Tibial nerve (tissue), 4 donors: Measurements from ENCODE around the gene PPME1. TPM values are rescaled to one million over a fixed set of nuclear protein-coding genes. Genes with fewer than 3 reads are reported as not detected.
A peak's percentile ranks its signal among the peaks of the same experiment; 100 is the strongest.

Experiments used
- DNase-seq, 2 donors: peaks; one replicate each; pipeline ENCODE4 v3.0.0-alpha.2; 2019; ENCODE audit warnings: low spot score in 2 of 2
- H3K27ac ChIP-seq, 4 donors: fragments of 200-600 bp; sonication (generic) in 3 of 4; one replicate each; pipeline ENCODE4 v1.5.1; 2017 to 2019; ENCODE audit warnings: mild to moderate bottlenecking in 1 of 4
- H3K27me3 ChIP-seq, 2 donors: fragments of 200-600 bp; sonication (generic) in 1 of 2; one replicate each; pipeline versions ENCODE4 v1.5.1 to v1.6.0; 2017 to 2019
- H3K36me3 ChIP-seq, 3 donors: fragments of 200-600 bp; sonication (generic); one replicate each; pipeline ENCODE4 v1.5.1; 2018 to 2019
- H3K4me1 ChIP-seq, 4 donors: fragments of 200-600 bp; sonication (generic) in 3 of 4; one replicate each; pipeline ENCODE4 v1.5.1; 2017 to 2019
- H3K4me3 ChIP-seq, 4 donors: fragments of 200-600 bp; sonication (generic) in 3 of 4; one replicate each; pipeline ENCODE4 v1.5.1; 2017 to 2019; ENCODE audit warnings: mild to moderate bottlenecking in 1 of 4, moderate library complexity in 1 of 4
- H3K9me3 ChIP-seq, 4 donors: fragments of 200-600 bp; sonication (generic) in 3 of 4; one replicate each; pipeline ENCODE4 v1.5.1; 2017 to 2019
- EP300 ChIP-seq, 2 donors: sonication (generic); formaldehyde crosslinking; IDR thresholded peaks; one replicate each; pipeline ENCODE4 v1.6.1; 2017; ENCODE audit warnings: antibody characterized with exemption in 2 of 2, mild to moderate bottlenecking in 1 of 2
- POLR2A ChIP-seq, 2 donors: fragments of 450-650 bp; IDR thresholded peaks; one replicate each; pipeline ENCODE4 v1.6.1; 2017; ENCODE audit warnings: antibody characterized with exemption in 2 of 2, mild to moderate bottlenecking in 2 of 2, moderate library complexity in 2 of 2
- WGBS, 2 donors: methylation state at CpG; one replicate each; pipeline ENCODE4 v1.1.5; 2018; 5-methylcytosine and 5-hydroxymethylcytosine counted together
- total RNA-seq, 4 donors: library from RNA; depleted of rRNA; stranded (reverse); fragments of >200 nt; gene quantifications; one replicate each; pipeline ENCODE4 v1.1.0, GENCODE V29; 2016
- TF ChIP-seq, protein P1 (sequence below), 5 experiments: fragments of 200-600 bp in 3 of 5; fragments of 450-650 bp in 2 of 5; sonication (generic) in 3 of 5; IDR thresholded peaks; one replicate each; pipeline ENCODE4 v1.5.1; 2016 to 2019; ENCODE audit warnings: antibody characterized with exemption in 5 of 5, mild to moderate bottlenecking in 3 of 5, moderate library complexity in 2 of 5

Gene PPME1
- total RNA-seq, 4 donors from 2014 or later = 17.8 to 35.6 (median 26.5) TPM

DNA sequence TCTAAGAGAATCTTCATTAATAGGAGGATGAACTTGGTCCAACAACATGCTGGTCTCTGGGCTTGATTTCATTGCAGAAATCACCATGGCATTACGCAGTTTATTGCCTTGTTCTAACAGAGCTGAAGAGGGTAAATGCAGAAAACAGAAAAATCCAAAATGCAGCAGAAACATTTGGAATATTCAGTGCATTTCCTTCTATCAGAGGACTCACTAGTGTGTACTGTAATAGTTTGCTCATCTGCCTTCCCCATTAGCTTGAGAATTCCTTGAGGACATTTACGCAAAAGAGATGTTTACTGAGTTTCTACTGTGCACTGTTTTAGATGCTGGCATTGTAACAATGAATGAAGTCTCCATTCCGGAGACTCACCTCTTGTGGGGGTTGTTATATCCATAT lies 37.7 kb upstream of the PPME1 start:
- Histone ChIP-seq H3K4me3 (no peak overlapping the region), H3K4me1 (peaks cover 0 to 6% (median 0%) of the 10 kb centered on the region in 4 donors), H3K36me3 (peaks cover 0 to 80% (median 6%) of the 10 kb centered on the region in 3 donors), H3K27ac (no peak overlapping the region), H3K27me3 (no peaks in the 10 kb centered on the region), H3K9me3 (no peaks in the 10 kb centered on the region)
- WGBS, 2 donors = 88 to 92% methylated on average over 3 of the region's 3 CpGs
- TF ChIP-seq EP300 (IDR thresholded peaks at IDR 0.05) (no peak), POLR2A (IDR thresholded peaks at IDR 0.05) (no peak)
- TF ChIP-seq, protein P1, sequence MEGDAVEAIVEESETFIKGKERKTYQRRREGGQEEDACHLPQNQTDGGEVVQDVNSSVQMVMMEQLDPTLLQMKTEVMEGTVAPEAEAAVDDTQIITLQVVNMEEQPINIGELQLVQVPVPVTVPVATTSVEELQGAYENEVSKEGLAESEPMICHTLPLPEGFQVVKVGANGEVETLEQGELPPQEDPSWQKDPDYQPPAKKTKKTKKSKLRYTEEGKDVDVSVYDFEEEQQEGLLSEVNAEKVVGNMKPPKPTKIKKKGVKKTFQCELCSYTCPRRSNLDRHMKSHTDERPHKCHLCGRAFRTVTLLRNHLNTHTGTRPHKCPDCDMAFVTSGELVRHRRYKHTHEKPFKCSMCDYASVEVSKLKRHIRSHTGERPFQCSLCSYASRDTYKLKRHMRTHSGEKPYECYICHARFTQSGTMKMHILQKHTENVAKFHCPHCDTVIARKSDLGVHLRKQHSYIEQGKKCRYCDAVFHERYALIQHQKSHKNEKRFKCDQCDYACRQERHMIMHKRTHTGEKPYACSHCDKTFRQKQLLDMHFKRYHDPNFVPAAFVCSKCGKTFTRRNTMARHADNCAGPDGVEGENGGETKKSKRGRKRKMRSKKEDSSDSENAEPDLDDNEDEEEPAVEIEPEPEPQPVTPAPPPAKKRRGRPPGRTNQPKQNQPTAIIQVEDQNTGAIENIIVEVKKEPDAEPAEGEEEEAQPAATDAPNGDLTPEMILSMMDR (IDR thresholded peaks at IDR 0.05) = no peak
- no peak for DNase-seq

DNA sequence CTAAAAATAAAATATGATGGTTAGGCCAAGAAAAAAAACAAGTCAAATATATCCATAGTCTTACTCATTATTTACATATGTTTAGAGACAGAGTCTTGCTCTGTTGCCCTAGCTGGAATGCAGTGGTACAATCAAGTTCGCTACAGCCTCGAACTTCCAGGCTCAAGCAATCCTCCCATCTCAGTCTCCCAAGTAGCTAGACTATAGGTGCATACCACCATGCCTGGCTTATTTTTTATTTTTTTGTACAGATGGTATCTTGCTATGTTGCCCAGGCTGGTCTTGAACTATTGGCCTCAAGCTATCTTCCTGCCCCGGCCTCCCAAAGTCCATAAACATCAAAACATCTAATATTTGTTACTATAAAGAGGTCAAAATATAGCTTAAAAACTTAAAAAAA lies 36.4 kb upstream of the PPME1 start:
- no peaks in the 10 kb centered on the region for H3K27me3 ChIP-seq
- peaks cover 0 to 18% (median 0%) of the 10 kb centered on the region in 4 donors for H3K4me1 ChIP-seq
- WGBS, 2 donors = 98 to 100% methylated on average over 3 of the region's 3 CpGs
- peaks cover 0 to 74% (median 6%) of the 10 kb centered on the region in 3 donors for H3K36me3 ChIP-seq
- no peak for TF ChIP-seq EP300 (IDR thresholded peaks at IDR 0.05)
- TF ChIP-seq POLR2A (IDR thresholded peaks at IDR 0.05) = no peak
- TF ChIP-seq, protein P1 (IDR thresholded peaks at IDR 0.05) = no peak
- no peak overlapping the region for H3K4me3 ChIP-seq
- no peak for DNase-seq
- H3K27ac ChIP-seq = no peak overlapping the region
- no peaks in the 10 kb centered on the region for H3K9me3 ChIP-seq

DNA sequence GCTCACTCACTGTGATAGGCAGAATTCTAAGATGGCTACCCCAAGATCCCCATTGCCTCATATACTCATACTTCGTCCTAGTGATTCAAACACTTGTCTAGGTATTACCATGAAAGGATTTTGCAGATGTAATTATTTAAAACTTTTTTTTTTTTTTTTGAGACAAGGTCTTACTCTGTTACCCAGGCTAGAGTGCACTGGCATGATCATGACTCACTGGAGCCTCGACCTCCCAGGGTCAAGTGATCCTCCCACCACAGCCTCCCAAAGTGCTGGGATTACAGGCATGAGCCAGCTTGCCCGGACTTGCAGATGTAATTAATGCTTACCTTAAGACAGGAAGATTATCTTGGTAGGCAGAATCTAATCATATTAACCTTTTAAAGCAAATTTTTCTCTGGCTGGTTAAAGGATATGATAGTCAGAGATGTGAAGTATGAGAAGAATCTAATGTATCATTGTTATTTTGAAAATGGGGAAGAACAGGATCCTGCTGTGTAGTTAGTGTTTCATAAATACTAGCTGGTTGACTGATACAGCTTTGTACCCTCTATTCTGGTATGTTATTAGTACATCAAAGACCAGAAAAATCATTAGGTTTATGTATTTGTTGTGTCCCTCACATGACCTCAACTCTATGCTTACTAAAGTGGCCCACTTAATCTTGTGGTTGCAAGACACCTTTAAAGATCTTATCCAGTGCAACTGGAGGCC lies 35.8 kb upstream of the PPME1 start:
- H3K9me3 ChIP-seq = no peaks in the 10 kb centered on the region
- TF ChIP-seq EP300 (IDR thresholded peaks at IDR 0.05) (no peak), POLR2A (IDR thresholded peaks at IDR 0.05) (no peak)
- TF ChIP-seq, protein P1 (IDR thresholded peaks at IDR 0.05) = no peak
- peaks cover 0 to 18% (median 0%) of the 10 kb centered on the region in 4 donors for H3K4me1 ChIP-seq
- H3K27ac ChIP-seq = no peak overlapping the region
- 84 to 91% methylated on average over 3 of the region's 3 CpGs for WGBS, 2 donors
- H3K27me3 ChIP-seq = no peaks in the 10 kb centered on the region
- DNase-seq = no peak
- H3K36me3 ChIP-seq = peaks cover 0 to 71% (median 6%) of the 10 kb centered on the region in 3 donors
- no peak overlapping the region for H3K4me3 ChIP-seq

DNA sequence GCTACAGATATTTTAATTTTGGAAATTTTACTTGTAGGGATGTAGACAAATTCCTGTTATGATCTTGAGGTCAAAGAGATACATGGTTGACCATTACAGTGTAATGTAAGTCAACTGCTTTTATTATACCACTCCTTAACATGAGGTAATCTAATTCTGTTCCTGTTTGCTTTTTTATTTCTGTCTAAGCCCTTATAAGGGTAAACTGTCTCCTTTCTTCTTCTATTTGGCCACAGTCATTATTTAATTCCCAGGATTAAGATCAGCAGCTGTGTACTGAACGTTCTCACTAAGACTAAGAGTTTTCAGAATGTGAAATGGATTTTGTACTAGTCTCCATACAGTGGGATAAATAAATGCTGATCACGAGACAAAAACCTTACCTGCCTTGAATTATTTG lies 33.1 kb upstream of the PPME1 start:
- no peak for DNase-seq
- no peaks in the 10 kb centered on the region for H3K9me3 ChIP-seq
- H3K36me3 ChIP-seq = peaks cover 0 to 43% (median 0%) of the 10 kb centered on the region in 3 donors
- no peak overlapping the region for H3K4me3 ChIP-seq
- H3K27ac ChIP-seq = peak overlapping the region in 2 of 4 donors; percentile 33 to 59
- H3K27me3 ChIP-seq = no peaks in the 10 kb centered on the region
- H3K4me1 ChIP-seq = peaks cover 0 to 38% (median 0%) of the 10 kb centered on the region in 4 donors
- 66 to 80% methylated on average over 2 of the region's 2 CpGs for WGBS, 2 donors
- TF ChIP-seq EP300 (IDR thresholded peaks at IDR 0.05) (no peak), POLR2A (IDR thresholded peaks at IDR 0.05) (no peak)
- TF ChIP-seq, protein P1 (IDR thresholded peaks at IDR 0.05) = no peak

DNA sequence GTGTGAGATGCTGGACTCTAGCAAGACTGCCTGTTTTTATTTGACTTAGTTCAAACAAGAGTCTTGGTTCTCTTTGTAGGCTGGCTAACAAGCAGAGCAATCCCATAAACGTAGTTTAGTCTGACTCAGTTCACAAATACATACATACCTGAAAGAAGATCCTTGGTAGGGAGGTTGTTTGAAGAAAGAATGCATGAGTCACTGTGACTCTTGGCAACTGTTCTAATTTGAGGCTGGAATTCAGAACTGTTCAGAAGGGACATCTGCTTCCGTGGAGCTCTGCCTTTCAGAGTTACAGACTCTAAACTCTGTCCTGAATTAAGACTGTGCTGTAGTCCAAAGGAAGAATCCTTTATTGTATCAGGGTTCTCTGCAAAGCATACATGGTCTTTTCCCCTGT lies 32.5 kb upstream of the PPME1 start:
- 24 to 29% methylated on average over 2 of the region's 2 CpGs for WGBS, 2 donors
- Histone ChIP-seq H3K27me3 (no peaks in the 10 kb centered on the region), H3K4me3 (no peak overlapping the region), H3K4me1 (peaks cover 0 to 38% (median 0%) of the 10 kb centered on the region in 4 donors), H3K36me3 (peaks cover 0 to 38% (median 0%) of the 10 kb centered on the region in 3 donors), H3K27ac (peak overlapping the region in 2 of 4 donors; percentile 33 to 59), H3K9me3 (no peaks in the 10 kb centered on the region)
- DNase-seq = peak in 1 of 2 donors; percentile 13
- TF ChIP-seq, protein P1 (IDR thresholded peaks at IDR 0.05) = no peak
- no peak for TF ChIP-seq EP300 (IDR thresholded peaks at IDR 0.05)
- TF ChIP-seq POLR2A (IDR thresholded peaks at IDR 0.05) = no peak
